ENCODE data around the gene NEDD9.

Gene NEDD9

DNA sequence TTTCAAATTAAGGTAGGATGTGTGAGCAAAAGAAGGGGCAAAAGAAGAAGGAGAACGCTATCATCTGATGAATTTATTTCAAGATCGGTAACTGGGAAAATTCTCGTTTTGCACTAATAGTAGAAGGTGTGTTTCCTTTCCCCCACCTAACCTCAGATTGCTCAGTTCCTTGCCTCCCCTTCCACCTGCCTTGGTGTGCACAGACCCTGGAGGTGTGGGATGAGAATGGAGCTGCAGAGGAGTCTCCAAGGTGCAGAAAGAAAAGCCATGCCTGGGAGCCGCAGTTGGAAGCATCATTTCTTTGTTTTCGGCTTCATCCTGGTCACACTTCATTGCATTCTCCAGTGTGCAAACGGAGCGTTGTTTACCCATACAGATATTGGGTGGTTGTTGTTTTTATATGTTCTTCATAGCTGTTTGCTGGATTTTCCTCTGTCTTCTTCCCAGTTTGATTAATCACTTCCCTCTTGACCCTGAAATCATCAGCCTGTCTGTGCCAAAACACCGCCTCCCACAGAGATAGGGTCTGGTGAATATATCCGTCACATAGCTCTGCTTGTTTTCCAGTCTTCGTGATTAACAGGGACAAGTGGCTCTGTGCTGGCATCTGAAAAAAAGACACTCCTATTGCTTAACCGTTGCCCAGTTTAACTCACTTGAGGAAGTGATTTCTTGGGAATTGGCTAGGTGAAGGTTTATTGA is 40.2 kb upstream of the NEDD9 start:
- DNase-seq (ENCODE audit: low read depth in 1 of 2, low spot score in 1 of 2), result no peak
- Histone ChIP-seq H3K27me3 (ENCODE audit: insufficient read depth, poor library complexity, severe bottlenecking) (no peaks in the 10 kb centered on the region), H3K27ac (replicated peaks) (no peak overlapping the region), H3K4me3 (replicated peaks; ENCODE audit: insufficient read depth, low read length) (no peak overlapping the region)
- TF ChIP-seq POLR2AphosphoS5 (IDR thresholded peaks at IDR 0.05; ENCODE audit: low read depth) (no peak), REST (IDR thresholded peaks at IDR 0.05; ENCODE audit: insufficient replicate concordance, low read depth) (no peak), GABPA (IDR thresholded peaks at IDR 0.05; ENCODE audit: low read depth) (no peak), SPI1 (IDR thresholded peaks at IDR 0.05; ENCODE audit: borderline replicate concordance, low read depth) (no peak), CTCF (IDR thresholded peaks at IDR 0.05; ENCODE audit: insufficient read depth, low read length) (no peak)

GRCh38 chr6:11271228-11272020 is 39.0 kb upstream of the NEDD9 start:
- Histone ChIP-seq H3K27me3 (ENCODE audit: insufficient read depth, poor library complexity, severe bottlenecking) (no peaks in the 10 kb centered on the region), H3K4me3 (replicated peaks; ENCODE audit: insufficient read depth, low read length) (no peak overlapping the region), H3K27ac (replicated peaks) (no peak overlapping the region)
- TF ChIP-seq POLR2AphosphoS5 (IDR thresholded peaks at IDR 0.05; ENCODE audit: low read depth), result no peak
- peak; percentile 81; the same call in 1 of the 2 replicates for TF ChIP-seq SPI1 (IDR thresholded peaks at IDR 0.05; ENCODE audit: borderline replicate concordance, low read depth)
- no peak for TF ChIP-seq GABPA (IDR thresholded peaks at IDR 0.05; ENCODE audit: low read depth)
- TF ChIP-seq CTCF (IDR thresholded peaks at IDR 0.05; ENCODE audit: insufficient read depth, low read length), result no peak
- DNase-seq (ENCODE audit: low read depth in 1 of 2, low spot score in 1 of 2), result peak in 1 of 2 experiments; percentile 21

DNA sequence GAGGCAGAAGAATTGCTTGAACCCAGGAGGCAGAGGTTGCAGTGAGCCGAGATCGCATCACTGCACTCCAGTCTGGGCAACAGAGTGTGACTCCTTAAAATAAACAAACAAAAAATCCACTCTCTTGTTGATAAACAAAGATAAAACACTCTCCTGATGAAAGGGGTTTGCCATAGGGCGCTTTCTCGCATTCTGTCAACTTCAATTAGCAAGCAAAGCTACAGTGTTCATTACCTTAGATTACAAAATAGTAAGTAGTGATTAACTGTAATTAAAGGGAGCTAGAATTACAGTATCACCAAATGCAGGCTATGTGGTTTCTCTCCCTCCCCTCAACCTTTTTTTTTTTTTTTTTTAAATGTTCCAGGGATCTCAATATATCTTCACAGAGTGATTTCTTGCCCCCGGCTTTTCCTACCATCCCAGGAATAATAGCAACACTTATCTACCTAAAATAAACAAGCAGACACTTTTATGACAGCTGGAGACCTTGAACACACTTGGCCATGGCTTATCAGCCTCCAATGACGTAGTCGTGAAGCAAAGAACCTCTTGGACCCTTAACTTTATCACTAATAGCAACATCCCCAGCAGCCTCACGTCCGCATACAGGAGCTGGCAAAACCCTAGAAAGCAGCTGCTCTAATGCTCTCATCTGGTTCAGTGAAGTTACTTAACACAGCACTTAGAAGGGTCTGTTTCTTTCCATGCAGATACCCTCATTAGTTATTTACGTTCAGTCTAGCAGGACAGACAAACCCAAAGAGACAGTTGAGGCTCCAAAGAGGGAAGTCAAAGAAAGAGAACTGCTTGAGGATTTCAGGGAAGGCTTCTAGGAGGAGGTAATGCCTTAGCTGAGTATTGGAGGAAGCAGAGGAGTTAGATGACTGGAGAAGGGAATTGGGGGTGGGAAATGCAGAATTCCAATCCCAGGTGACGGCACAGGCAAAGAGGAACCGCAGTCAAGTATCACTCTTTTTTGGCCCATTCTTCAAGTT is 37.9 kb upstream of the NEDD9 start:
- no peak overlapping the region for H3K27ac ChIP-seq (replicated peaks)
- H3K4me3 ChIP-seq (replicated peaks; ENCODE audit: insufficient read depth, low read length), result no peak overlapping the region
- H3K27me3 ChIP-seq (ENCODE audit: insufficient read depth, poor library complexity, severe bottlenecking), result no peaks in the 10 kb centered on the region
- no peak for DNase-seq (ENCODE audit: low read depth in 1 of 2, low spot score in 1 of 2)
- TF ChIP-seq POLR2AphosphoS5 (IDR thresholded peaks at IDR 0.05; ENCODE audit: low read depth) (no peak), GABPA (IDR thresholded peaks at IDR 0.05; ENCODE audit: low read depth) (no peak)

GRCh38 chr6:11268978-11269377 is 36.5 kb upstream of the NEDD9 start:
- no peak overlapping the region for H3K4me3 ChIP-seq (replicated peaks; ENCODE audit: insufficient read depth, low read length)
- H3K27me3 ChIP-seq (ENCODE audit: insufficient read depth, poor library complexity, severe bottlenecking), result no peaks in the 10 kb centered on the region
- H3K27ac ChIP-seq (replicated peaks), result no peak overlapping the region
- DNase-seq (ENCODE audit: low read depth in 1 of 2, low spot score in 1 of 2), result no peak
- TF ChIP-seq POLR2AphosphoS5 (IDR thresholded peaks at IDR 0.05; ENCODE audit: low read depth) (no peak), SPI1 (IDR thresholded peaks at IDR 0.05; ENCODE audit: borderline replicate concordance, low read depth) (no peak), GABPA (IDR thresholded peaks at IDR 0.05; ENCODE audit: low read depth) (no peak)

- no peak overlapping the region for H3K27ac ChIP-seq (replicated peaks)
- no peak for DNase-seq (ENCODE audit: low read depth in 1 of 2, low spot score in 1 of 2)
- H3K27me3 ChIP-seq (ENCODE audit: insufficient read depth, poor library complexity, severe bottlenecking), result no peaks in the 10 kb centered on the region
- H3K4me3 ChIP-seq (replicated peaks; ENCODE audit: insufficient read depth, low read length), result no peak overlapping the region
- TF ChIP-seq REST (IDR thresholded peaks at IDR 0.05; ENCODE audit: insufficient replicate concordance, low read depth) (no peak), POLR2AphosphoS5 (IDR thresholded peaks at IDR 0.05; ENCODE audit: low read depth) (no peak), SPI1 (IDR thresholded peaks at IDR 0.05; ENCODE audit: borderline replicate concordance, low read depth) (no peak), GABPA (IDR thresholded peaks at IDR 0.05; ENCODE audit: low read depth) (no peak), CTCF (IDR thresholded peaks at IDR 0.05; ENCODE audit: insufficient read depth, low read length) (no peak)
Observed at GRCh38 chr6:11266926-11267325, 34.5 kb upstream of the NEDD9 start.

Data from HL-60 (cell line).